Activated T-cell treated with anti-CD3 and anti-CD28 coated beads, Interleukin-2, amount 50 U/mL, for 24 hours (primary cell): ENCODE measurements around the gene PIGL.

Source experiments
- DNase-seq: peaks from one replicate; pipeline ENCODE4 v3.0.0-alpha.2; 2020
- H3K27ac Mint-ChIP-seq: 2 replicates; pipeline ENCODE4 v1.8.0; 2020; ENCODE audit warnings: mild to moderate bottlenecking, mixed read lengths
- H3K27me3 Mint-ChIP-seq: 2 replicates; pipeline ENCODE4 v1.8.0; 2020; ENCODE audit warnings: mixed read lengths
- H3K36me3 Mint-ChIP-seq: 2 replicates; pipeline ENCODE4 v1.8.0; 2020; ENCODE audit warnings: low read depth, mixed read lengths
- H3K4me1 Mint-ChIP-seq: 2 replicates; pipeline ENCODE4 v1.8.0; 2020; ENCODE audit warnings: low read depth, mixed read lengths
- H3K4me3 Mint-ChIP-seq: 2 replicates; pipeline ENCODE4 v1.8.0; 2020; ENCODE audit warnings: mild to moderate bottlenecking, moderate library complexity, mixed read lengths
- H3K9me3 Mint-ChIP-seq: 2 replicates; pipeline ENCODE4 v1.8.0; 2020; ENCODE audit warnings: mixed read lengths

PIGL gene

GRCh38 chr17:16329519-16330271, 112.7 kb downstream of the PIGL start:
- Mint-ChIP-seq H3K4me3 (no peak overlapping the region), H3K4me1 (no peaks in the 10 kb centered on the region), H3K9me3 (no peaks in the 10 kb centered on the region), H3K36me3 (peaks cover 30% of the 10 kb centered on the region), H3K27me3 (no peaks in the 10 kb centered on the region), H3K27ac (no peak overlapping the region)
- DNase-seq, result no peak

GRCh38 chr17:16338391-16338790, 121.4 kb downstream of the PIGL start:
- Mint-ChIP-seq H3K4me1 (no peaks in the 10 kb centered on the region), H3K27ac (no peak overlapping the region), H3K27me3 (no peaks in the 10 kb centered on the region), H3K9me3 (no peaks in the 10 kb centered on the region), H3K4me3 (no peak overlapping the region), H3K36me3 (peaks cover 29% of the 10 kb centered on the region)
- DNase-seq, result no peak

GRCh38 chr17:16339402-16339801, 122.4 kb downstream of the PIGL start:
- no peak for DNase-seq
- no peak overlapping the region for H3K27ac Mint-ChIP-seq
- H3K4me3 Mint-ChIP-seq, result no peak overlapping the region
- H3K36me3 Mint-ChIP-seq, result peaks cover 39% of the 10 kb centered on the region
- no peaks in the 10 kb centered on the region for H3K9me3 Mint-ChIP-seq
- no peaks in the 10 kb centered on the region for H3K4me1 Mint-ChIP-seq
- no peaks in the 10 kb centered on the region for H3K27me3 Mint-ChIP-seq

DNA sequence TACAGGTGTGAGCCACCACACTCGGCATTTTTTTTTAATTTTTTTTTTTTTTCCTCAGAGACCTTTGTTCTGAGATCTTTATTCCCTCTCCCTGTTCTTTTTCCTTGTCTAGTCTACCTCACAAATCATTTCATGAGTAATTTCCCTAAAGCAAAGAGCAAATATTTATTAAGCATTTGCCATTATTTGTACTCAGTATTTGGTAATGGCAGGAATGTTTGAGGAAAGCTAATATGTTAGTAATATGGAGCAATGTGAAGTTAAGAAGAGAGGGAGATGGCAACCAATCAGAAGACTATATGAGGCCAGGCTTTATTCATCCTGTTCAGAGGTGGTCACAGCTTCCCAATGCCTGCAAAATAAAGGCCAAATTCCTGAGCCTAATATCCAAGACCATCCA, 122.9 kb downstream of the PIGL start:
- DNase-seq, result no peak
- Mint-ChIP-seq H3K4me3 (no peak overlapping the region), H3K36me3 (peaks cover 40% of the 10 kb centered on the region), H3K27ac (no peak overlapping the region), H3K9me3 (no peaks in the 10 kb centered on the region), H3K4me1 (no peaks in the 10 kb centered on the region), H3K27me3 (no peaks in the 10 kb centered on the region)

DNA sequence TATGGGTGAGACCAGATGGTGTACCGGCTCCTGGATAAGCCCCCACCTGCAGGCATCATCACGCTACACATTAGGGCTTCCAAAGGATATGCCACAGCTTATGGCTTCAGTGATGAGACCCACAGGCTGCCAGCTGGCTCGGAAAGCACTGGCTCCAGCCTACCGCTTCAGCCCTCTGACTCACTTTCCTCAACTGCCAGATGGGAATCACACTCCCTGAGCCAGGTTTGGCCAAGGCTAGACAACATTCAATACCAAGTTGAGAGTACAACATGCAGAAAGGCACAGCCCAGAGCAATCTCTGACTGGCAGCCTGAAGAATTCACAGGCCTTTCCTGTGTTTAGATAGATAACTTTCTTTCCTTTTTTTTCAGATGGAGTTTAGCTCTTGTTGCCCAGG, 126.0 kb downstream of the PIGL start:
- Mint-ChIP-seq H3K27me3 (no peaks in the 10 kb centered on the region), H3K4me3 (no peak overlapping the region), H3K36me3 (peaks cover 63% of the 10 kb centered on the region), H3K4me1 (no peaks in the 10 kb centered on the region), H3K27ac (no peak overlapping the region), H3K9me3 (no peaks in the 10 kb centered on the region)
- DNase-seq, result no peak

- no peak for DNase-seq
- H3K4me3 Mint-ChIP-seq, result no peak overlapping the region
- H3K36me3 Mint-ChIP-seq, result peaks cover 67% of the 10 kb centered on the region
- H3K27me3 Mint-ChIP-seq, result no peaks in the 10 kb centered on the region
- no peaks in the 10 kb centered on the region for H3K9me3 Mint-ChIP-seq
- no peaks in the 10 kb centered on the region for H3K4me1 Mint-ChIP-seq
- peak overlapping the region; percentile 56 for H3K27ac Mint-ChIP-seq
These were observed 126.6 kb downstream of the PIGL start for GRCh38 chr17:16343569-16343968.

GRCh38 chr17:16345565-16345964, 128.6 kb downstream of the PIGL start:
- Mint-ChIP-seq H3K36me3 (peaks cover 78% of the 10 kb centered on the region), H3K9me3 (no peaks in the 10 kb centered on the region), H3K27ac (no peak overlapping the region), H3K4me1 (peaks cover 5% of the 10 kb centered on the region), H3K4me3 (no peak overlapping the region), H3K27me3 (no peaks in the 10 kb centered on the region)
- no peak for DNase-seq

DNA sequence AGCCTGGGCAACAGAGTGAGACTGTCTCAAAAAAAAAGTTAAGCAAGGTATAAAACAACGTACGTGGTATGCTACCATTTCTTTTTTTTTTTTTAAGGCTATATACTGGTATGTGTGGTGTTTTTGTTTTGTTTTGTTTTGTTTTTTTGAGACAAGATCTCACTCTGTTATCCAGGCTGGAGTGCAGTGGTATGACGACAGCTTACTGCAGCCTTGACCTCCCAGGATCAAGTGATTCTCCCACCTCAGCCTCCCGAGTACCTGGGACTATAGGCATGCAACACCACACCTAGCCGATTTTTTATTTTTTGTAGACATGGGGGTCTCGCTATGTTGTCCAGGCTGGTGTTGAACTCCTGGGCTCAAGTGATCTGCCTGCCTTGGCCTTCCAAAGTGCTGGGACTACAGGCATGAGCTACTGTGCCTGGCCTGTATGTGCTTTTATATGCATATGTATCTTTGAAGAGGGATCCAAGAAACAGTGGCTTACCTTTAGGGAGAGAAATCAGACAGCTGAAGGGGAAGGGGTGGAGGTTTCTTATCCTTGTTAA, 129.8 kb downstream of the PIGL start:
- Mint-ChIP-seq H3K27me3 (no peaks in the 10 kb centered on the region), H3K36me3 (peaks cover 82% of the 10 kb centered on the region), H3K9me3 (no peaks in the 10 kb centered on the region), H3K4me1 (peaks cover 15% of the 10 kb centered on the region), H3K27ac (no peak overlapping the region), H3K4me3 (no peak overlapping the region)
- DNase-seq, result no peak

DNA sequence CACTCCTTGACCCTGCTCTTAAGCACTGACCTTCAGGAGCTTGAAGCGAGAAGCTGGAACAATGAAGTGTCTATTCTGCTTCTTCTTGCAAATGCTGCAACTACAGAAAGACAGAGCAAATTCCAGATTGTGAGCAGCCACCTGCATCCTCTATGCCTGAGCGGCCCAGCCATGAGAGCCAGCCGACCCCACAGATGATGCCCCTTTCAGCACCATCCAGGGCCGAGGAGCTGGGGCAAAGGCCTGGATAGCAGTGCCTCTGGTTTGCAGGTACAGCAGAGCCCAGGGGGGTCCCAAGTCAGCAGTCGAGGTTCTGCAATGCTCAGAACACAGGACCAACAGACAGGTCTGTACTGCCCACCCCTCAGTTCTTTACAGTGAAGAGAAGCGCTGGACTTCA, 131.6 kb downstream of the PIGL start:
- Mint-ChIP-seq H3K9me3 (no peaks in the 10 kb centered on the region), H3K27ac (no peak overlapping the region), H3K4me3 (no peak overlapping the region), H3K36me3 (peaks cover 74% of the 10 kb centered on the region), H3K27me3 (no peaks in the 10 kb centered on the region), H3K4me1 (peaks cover 24% of the 10 kb centered on the region)
- no peak for DNase-seq

GRCh38 chr17:16349431-16349830, 132.4 kb downstream of the PIGL start:
- no peak overlapping the region for H3K4me3 Mint-ChIP-seq
- peaks cover 65% of the 10 kb centered on the region for H3K36me3 Mint-ChIP-seq
- H3K27ac Mint-ChIP-seq, result peak overlapping the region; percentile 66
- peaks cover 28% of the 10 kb centered on the region for H3K4me1 Mint-ChIP-seq
- H3K27me3 Mint-ChIP-seq, result no peaks in the 10 kb centered on the region
- no peak for DNase-seq
- no peaks in the 10 kb centered on the region for H3K9me3 Mint-ChIP-seq

DNA sequence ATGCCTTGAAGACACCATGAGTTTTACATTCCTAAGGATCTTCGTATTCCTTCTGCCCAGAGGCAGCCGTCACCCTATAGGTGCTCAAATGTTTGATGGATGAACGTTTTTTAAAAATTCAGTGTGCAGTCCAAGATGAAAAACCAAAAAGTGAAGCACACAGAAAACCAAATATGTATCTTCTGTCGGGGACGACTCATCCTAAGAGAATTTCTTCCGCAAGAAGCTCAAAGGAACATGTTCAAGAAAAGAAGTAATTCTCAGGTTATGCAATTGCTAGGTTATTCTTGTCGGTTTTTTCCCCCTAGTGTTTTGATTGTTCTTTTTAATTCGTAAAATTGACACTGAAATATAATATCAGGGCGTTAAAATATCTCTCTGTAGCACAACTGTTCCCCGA, 134.8 kb downstream of the PIGL start:
- no peak for DNase-seq

DNA sequence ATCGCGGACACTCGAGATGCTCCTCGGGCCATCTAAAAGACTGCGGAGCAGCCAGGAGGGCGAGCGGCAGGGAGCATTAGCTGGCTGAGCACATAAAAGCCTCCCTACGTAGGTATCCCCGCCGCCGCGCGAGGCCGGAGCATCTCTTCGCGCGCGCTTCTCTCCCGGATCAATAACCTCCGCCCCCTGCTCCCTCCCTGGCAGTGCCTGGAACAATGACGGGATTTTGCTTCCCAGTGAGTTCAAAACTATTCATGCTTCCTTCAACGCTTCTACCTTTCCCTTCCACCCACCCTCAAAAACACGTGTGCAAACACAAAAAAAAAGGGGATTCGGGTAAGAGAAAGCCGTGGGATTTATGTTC, 135.3 kb downstream of the PIGL start:
- Mint-ChIP-seq H3K4me1 (peaks cover 28% of the 10 kb centered on the region), H3K4me3 (peak overlapping the region; percentile 97), H3K27ac (peak overlapping the region; percentile 93), H3K27me3 (no peaks in the 10 kb centered on the region), H3K9me3 (no peaks in the 10 kb centered on the region), H3K36me3 (peaks cover 48% of the 10 kb centered on the region)
- DNase-seq, result peak; percentile 61

More for the DNA sequence above, 134.8 kb downstream of the PIGL start:
- Mint-ChIP-seq H3K27me3 (no peaks in the 10 kb centered on the region), H3K4me1 (peaks cover 28% of the 10 kb centered on the region), H3K27ac (peak overlapping the region; percentile 93), H3K4me3 (peak overlapping the region; percentile 97), H3K36me3 (peaks cover 52% of the 10 kb centered on the region), H3K9me3 (no peaks in the 10 kb centered on the region)

GRCh38 chr17:16352667-16353316, 135.8 kb downstream of the PIGL start:
- Mint-ChIP-seq H3K27ac (peak overlapping the region; percentile 93), H3K4me3 (peak overlapping the region; percentile 97), H3K9me3 (no peaks in the 10 kb centered on the region), H3K36me3 (peaks cover 43% of the 10 kb centered on the region), H3K4me1 (peaks cover 28% of the 10 kb centered on the region), H3K27me3 (no peaks in the 10 kb centered on the region)
- DNase-seq, result peak; percentile 83

GRCh38 chr17:16353317-16354174, 136.5 kb downstream of the PIGL start, which contains the start of gene CENPV:
Gene CENPV, minus strand, starts transcription at chr17:16353469. Its CDS starts 33 bp downstream, at chr17:16353436.
- no peak for DNase-seq
- H3K4me1 Mint-ChIP-seq, result peaks cover 28% of the 10 kb centered on the region
- H3K36me3 Mint-ChIP-seq, result peaks cover 38% of the 10 kb centered on the region
- H3K9me3 Mint-ChIP-seq, result no peaks in the 10 kb centered on the region
- H3K27me3 Mint-ChIP-seq, result peaks cover 2% of the 10 kb centered on the region
- peak within 1 kb of the TSS; percentile 93 for H3K27ac Mint-ChIP-seq
- H3K4me3 Mint-ChIP-seq, result peak within 1 kb of the TSS; percentile 97
